CD14-positive monocyte (primary cell): ENCODE measurements around the gene PTGFRN. TPM values are rescaled to one million over a fixed set of nuclear protein-coding genes. Genes with fewer than 3 reads are reported as not detected.

ENCODE experiments used
- DNase-seq, 3 donors: peaks; one replicate each; pipeline ENCODE4 v3.0.0-alpha.2; 2011 to 2022
- H2AFZ ChIP-seq: 2 replicates; pipeline ENCODE4 v1.6.0; 2012; ENCODE audit warnings: mild to moderate bottlenecking, low read depth, low read length, inconsistent platforms; ENCODE audit not compliant: insufficient read depth, poor library complexity, severe bottlenecking
- H3K27ac ChIP-seq, 2 donors: 1 replicate in 1 of 2; 2 replicates in 1 of 2; pipeline ENCODE4 v1.5.1; 2012 to 2013; ENCODE audit warnings: low read length in 2 of 2, control low read depth in 1 of 2, inconsistent platforms in 1 of 2, low read depth in 1 of 2, mild to moderate bottlenecking in 1 of 2
- H3K27me3 ChIP-seq, 2 donors: one replicate each; pipeline versions ENCODE4 v1.6.0 to v1.6.1; 2011 to 2013; ENCODE audit warnings: low read length in 2 of 2; ENCODE audit not compliant: control insufficient read depth in 2 of 2, insufficient read depth in 2 of 2
- H3K36me3 ChIP-seq, 2 donors: replicated peaks in 1 of 2; 1 replicate in 1 of 2; 2 replicates in 1 of 2; pipeline versions ENCODE4 v1.5.1 to v1.6.1; 2012 to 2013; ENCODE audit warnings: low read length in 2 of 2, control low read depth in 1 of 2, inconsistent platforms in 1 of 2, mild to moderate bottlenecking in 1 of 2; ENCODE audit not compliant: insufficient read depth in 2 of 2, control insufficient read depth in 1 of 2
- H3K4me1 ChIP-seq, 2 donors: 1 replicate in 1 of 2; 2 replicates in 1 of 2; pipeline versions ENCODE4 v1.5.1 to v1.6.1; 2012 to 2013; ENCODE audit warnings: low read length in 2 of 2, control low read depth in 1 of 2, inconsistent platforms in 1 of 2, mild to moderate bottlenecking in 1 of 2, moderate library complexity in 1 of 2; ENCODE audit not compliant: insufficient read depth in 2 of 2, control insufficient read depth in 1 of 2
- H3K4me2 ChIP-seq: replicated peaks from 2 replicates; pipeline ENCODE3; 2012; ENCODE audit warnings: low read length, moderate library complexity, mild to moderate bottlenecking; ENCODE audit not compliant: poor library complexity, severe bottlenecking; ENCODE audit errors: extremely low read depth
- H3K4me3 ChIP-seq, 3 experiments: fragments of 200-600 bp in 1 of 3; sonication (generic) in 1 of 3; replicated peaks in 1 of 3; 1 replicate in 2 of 3; 2 replicates in 1 of 3; pipeline ENCODE4 v1.5.1; 2011 to 2013; ENCODE audit warnings: low read length in 3 of 3, mild to moderate bottlenecking in 3 of 3, control low read depth in 2 of 3, low read depth in 2 of 3, inconsistent platforms in 1 of 3, moderate library complexity in 1 of 3
- H3K79me2 ChIP-seq: 2 replicates; pipeline ENCODE4 v1.6.0; 2012; ENCODE audit warnings: mild to moderate bottlenecking, control low read depth, inconsistent platforms, low read length, moderate library complexity; ENCODE audit not compliant: insufficient read depth
- H3K9ac ChIP-seq: 2 replicates; pipeline ENCODE4 v1.6.0; 2017; ENCODE audit warnings: low read length, mild to moderate bottlenecking; ENCODE audit not compliant: insufficient read depth, poor library complexity, severe bottlenecking
- H3K9me3 ChIP-seq, 2 donors: replicated peaks in 1 of 2; 1 replicate in 1 of 2; 2 replicates in 1 of 2; pipeline versions ENCODE4 v1.5.1 to v1.6.1; 2012 to 2013; ENCODE audit warnings: low read length in 2 of 2, control low read depth in 1 of 2; ENCODE audit not compliant: control insufficient read depth in 1 of 2, insufficient read depth in 1 of 2
- H4K20me1 ChIP-seq: 2 replicates; pipeline ENCODE4 v1.6.0; 2012; ENCODE audit warnings: mild to moderate bottlenecking, low read length, control low read depth, moderate library complexity; ENCODE audit not compliant: insufficient read depth
- H3K27ac Mint-ChIP-seq, 7 donors: one replicate each; pipeline ENCODE4 v1.8.0; 2020; ENCODE audit warnings: mild to moderate bottlenecking in 7 of 7, mixed read lengths in 7 of 7, moderate library complexity in 6 of 7, inconsistent platforms in 2 of 7
- H3K27me3 Mint-ChIP-seq, 3 donors: one replicate each; pipeline ENCODE4 v1.8.0; 2021 to 2022; ENCODE audit warnings: low read depth in 3 of 3, mild to moderate bottlenecking in 3 of 3, mixed read lengths in 3 of 3, moderate library complexity in 3 of 3, inconsistent platforms in 1 of 3
- H3K36me3 Mint-ChIP-seq, 2 donors: one replicate each; pipeline ENCODE4 v1.8.0; 2020; ENCODE audit warnings: mixed read lengths in 2 of 2, inconsistent platforms in 1 of 2, mild to moderate bottlenecking in 1 of 2
- H3K4me1 Mint-ChIP-seq: one replicate; pipeline ENCODE4 v1.8.0; 2020; ENCODE audit warnings: mild to moderate bottlenecking, mixed read lengths
- H3K4me3 Mint-ChIP-seq, 2 donors: one replicate each; pipeline ENCODE4 v1.8.0; 2020; ENCODE audit warnings: mild to moderate bottlenecking in 2 of 2, mixed read lengths in 2 of 2, moderate library complexity in 1 of 2
- H3K9me3 Mint-ChIP-seq, 7 donors: one replicate each; pipeline ENCODE4 v1.8.0; 2020 to 2022; ENCODE audit warnings: mixed read lengths in 7 of 7, mild to moderate bottlenecking in 6 of 7, moderate library complexity in 6 of 7, inconsistent platforms in 2 of 7
- CTCF ChIP-seq: fragments of 200-600 bp; IDR thresholded peaks from one replicate; pipeline ENCODE4 v1.8.0; 2022; ENCODE audit warnings: antibody characterized with exemption, mild to moderate bottlenecking
- WGBS: methylation state at CpG from one replicate; pipeline ENCODE4 v1.1.5; 2013; ENCODE audit warnings: missing lambda C conversion rate; ENCODE audit not compliant: insufficient coverage; 5-methylcytosine and 5-hydroxymethylcytosine counted together
- intact Hi-C, 2 donors: fragments of 100-400 bp; cut with micrococcal nuclease; formaldehyde crosslinking; loops; one replicate each; pipeline versions ENCODE4 v1.15.0 to v1.15.1; 2023
- polyA plus RNA-seq, 3 donors: library from polyadenylated mRNA; depleted of rRNA in 1 of 3; unstranded in 2 of 3; stranded (reverse) in 1 of 3; fragments of 300-500 nt in 2 of 3; fragments of >200 nt in 1 of 3; fragmentation: Illumina TruSeq in 2 of 3; gene quantifications; 1 replicate in 2 of 3; 2 replicates in 1 of 3; pipeline ENCODE4 v1.2.3, GENCODE V29; 2012 to 2021

PTGFRN gene
- polyA plus RNA-seq, 3 donors, result 1.5 to 2.9 (median 1.6) TPM

GRCh38 chr1:116987256-116987555 lies 77.5 kb downstream of the PTGFRN start:
- H3K4me2 ChIP-seq, result no peak overlapping the region
- peak overlapping the region; percentile 35 for H2AFZ ChIP-seq
- peaks cover 41 to 50% of the 10 kb centered on the region in 2 donors for H3K4me1 ChIP-seq
- H3K4me3 Mint-ChIP-seq, result peak overlapping the region; percentile 60 to 75
- no peak overlapping the region for H3K9ac ChIP-seq
- peaks cover 57% of the 10 kb centered on the region for H3K4me1 Mint-ChIP-seq
- intact Hi-C loops, result loop anchor here in 1 of 2 donors (10.0 kb wide), 1 partner anchor 68 kb away; no protein-coding TSS in a partner anchor
- H3K27ac ChIP-seq, result no peak overlapping the region
- H3K27me3 ChIP-seq, result no peaks in the 10 kb centered on the region
- WGBS, result 27% methylated on average over 9 of the region's 11 CpGs
- H3K27ac Mint-ChIP-seq, result peak overlapping the region in 3 of 7 donors; percentile 13 to 34 (median 31)
- H3K9me3 ChIP-seq, result no peaks in the 10 kb centered on the region
- no peak for TF ChIP-seq CTCF
- peak in 2 of 3 donors; percentile 43 to 54 for DNase-seq
- H3K79me2 ChIP-seq, result no peaks in the 10 kb centered on the region
- H3K9me3 Mint-ChIP-seq, result no peaks in the 10 kb centered on the region
- H4K20me1 ChIP-seq, result no peaks in the 10 kb centered on the region
- H3K36me3 ChIP-seq, result no peaks in the 10 kb centered on the region
- H3K27me3 Mint-ChIP-seq, result peaks cover 0 to 14% (median 3%) of the 10 kb centered on the region in 3 donors
- H3K4me3 ChIP-seq, result no peak overlapping the region
- H3K36me3 Mint-ChIP-seq, result no peaks in the 10 kb centered on the region

- Histone ChIP-seq H3K9me3 (no peaks in the 10 kb centered on the region), H3K79me2 (no peaks in the 10 kb centered on the region), H3K4me2 (no peak overlapping the region), H4K20me1 (no peaks in the 10 kb centered on the region), H3K9ac (no peak overlapping the region), H3K4me3 (no peak overlapping the region), H3K36me3 (no peaks in the 10 kb centered on the region), H2AFZ (no peak overlapping the region), H3K27ac (no peak overlapping the region), H3K27me3 (no peaks in the 10 kb centered on the region), H3K4me1 (peaks cover 48 to 60% of the 10 kb centered on the region in 2 donors)
- WGBS, result 100% methylated on average over 4 of the region's 7 CpGs
- Mint-ChIP-seq H3K36me3 (peaks cover 0 to 4% of the 10 kb centered on the region in 2 donors), H3K27ac (peak overlapping the region in 1 of 7 donors; percentile 11), H3K9me3 (no peaks in the 10 kb centered on the region), H3K27me3 (peaks cover 0 to 14% (median 1%) of the 10 kb centered on the region in 3 donors), H3K4me3 (no peak overlapping the region), H3K4me1 (peaks cover 64% of the 10 kb centered on the region)
- no peak for DNase-seq
- TF ChIP-seq CTCF, result no peak
- intact Hi-C loops, result loop anchor here in 1 of 2 donors (10.0 kb wide), 1 partner anchor 67 kb away; no protein-coding TSS in a partner anchor
Observed at GRCh38 chr1:116988248-116988647, 78.5 kb downstream of the PTGFRN start.
